HepG2 (cell line): Measurements from ENCODE around the gene TAS1R1. TPM values are rescaled to one million over a fixed set of nuclear protein-coding genes. Genes with fewer than 3 reads are reported as not detected.

Experiments
- DDIT3 ChIP-seq: sonication (generic); formaldehyde crosslinking; IDR thresholded peaks from 2 replicates; pipeline ENCODE4 v1.4.0; 2020; ENCODE audit warnings: mild to moderate bottlenecking, missing genetic modification reagents
- FOXK2 ChIP-seq: fragments of 450-650 bp; IDR thresholded peaks from 2 replicates; pipeline ENCODE4 v1.6.1; 2016
- FOXP4 ChIP-seq: sonication (generic); formaldehyde crosslinking; IDR thresholded peaks from 2 replicates; pipeline ENCODE4 v1.4.0; 2020; ENCODE audit warnings: missing genetic modification reagents
- HNRNPLL ChIP-seq: fragments of 200-400 bp; formaldehyde crosslinking; IDR thresholded peaks from 2 replicates; pipeline ENCODE4 v1.6.1; 2017; ENCODE audit warnings: mild to moderate bottlenecking, low read depth, low read length; ENCODE audit not compliant: poor library complexity, severe bottlenecking
- IKZF5 ChIP-seq: IDR thresholded peaks from 2 replicates; pipeline ENCODE4 v1.6.1; 2018; ENCODE audit warnings: missing genetic modification reagents, mild to moderate bottlenecking, missing compliant biosample characterization
- NFKBIZ ChIP-seq: IDR thresholded peaks from 2 replicates; pipeline ENCODE4 v1.6.1; 2018; ENCODE audit warnings: missing genetic modification reagents, missing compliant biosample characterization
- PBX2 ChIP-seq: IDR thresholded peaks from 2 replicates; pipeline ENCODE4 v1.6.1; 2016; ENCODE audit warnings: control low read depth
- PRDM4 ChIP-seq: sonication (generic); formaldehyde crosslinking; IDR thresholded peaks from 2 replicates; pipeline ENCODE4 v1.9.0; 2021; ENCODE audit warnings: missing genetic modification reagents, borderline replicate concordance
- RFX5 ChIP-seq: IDR thresholded peaks from 2 replicates; pipeline ENCODE4 v1.6.1; 2011; ENCODE audit warnings: low read depth, low read length, improper control_type of control experiment
- SALL2 ChIP-seq: sonication (generic); formaldehyde crosslinking; IDR thresholded peaks from 2 replicates; pipeline ENCODE4 v1.8.1; 2023; ENCODE audit warnings: mild to moderate bottlenecking, missing genetic modification reagents, inconsistent platforms
- SNAPC5 ChIP-seq: sonication (generic); formaldehyde crosslinking; IDR thresholded peaks from 2 replicates; pipeline ENCODE4 v1.8.1; 2023; ENCODE audit warnings: mild to moderate bottlenecking, missing genetic modification reagents, borderline replicate concordance
- ZNF142 ChIP-seq: sonication (generic); formaldehyde crosslinking; IDR thresholded peaks from 2 replicates; pipeline ENCODE4 v1.4.0; 2020; ENCODE audit warnings: missing genetic modification reagents
- ZNF446 ChIP-seq: sonication (generic); formaldehyde crosslinking; IDR thresholded peaks from 2 replicates; pipeline ENCODE4 v1.5.0; 2020; ENCODE audit warnings: mild to moderate bottlenecking, missing genetic modification reagents
- ZNF530 ChIP-seq: sonication (generic); formaldehyde crosslinking; IDR thresholded peaks from 2 replicates; pipeline ENCODE4 v1.5.0; 2020; ENCODE audit warnings: low read depth, mild to moderate bottlenecking, missing genetic modification reagents
- ZNF557 ChIP-seq: sonication (generic); formaldehyde crosslinking; IDR thresholded peaks from 2 replicates; pipeline ENCODE4 v1.4.0; 2020; ENCODE audit warnings: missing genetic modification reagents
- polyA plus RNA-seq, 8 experiments: library from polyadenylated mRNA; depleted of rRNA in 3 of 8; stranded (reverse) in 7 of 8; unstranded in 1 of 8; fragments of >200 nt; fragmentation: Illumina TruSeq in 4 of 8; extraction: Trizol in 4 of 8; gene quantifications; 2 replicates each; pipeline versions ENCODE4 v1.2.1 to v1.2.3, GENCODE V29; 2011 to 2016; ENCODE audit warnings: low read depth in 4 of 8, missing spikeins in 1 of 8, mixed read lengths in 1 of 8; ENCODE audit not compliant: insufficient read depth in 1 of 8
- total RNA-seq, 5 experiments: library from RNA; depleted of rRNA; stranded (reverse); fragments of >200 nt; fragmentation: Illumina TruSeq; extraction: Trizol; gene quantifications; 2 replicates each; pipeline ENCODE4 v1.2.3, GENCODE V29; 2016; ENCODE audit warnings: low read depth in 1 of 5

TAS1R1 gene
- total and polyA plus RNA-seq, 2 of the 13 experiments (the other 11 are each of a cell fraction or from before 2014, with no cell fraction given), result 1.4 to 1.6 TPM

GRCh38 chr1:6528492-6528891, 26.6 kb upstream of the TAS1R1 start (continued):
- TF ChIP-seq PRDM4 (CRISPR knock-in tag) (no peak), ZNF142 (CRISPR knock-in tag) (no peak), PBX2 (CRISPR knock-in tag) (no peak), HNRNPLL (no peak), ZNF530 (no peak), FOXK2 (no peak), ZNF557 (CRISPR knock-in tag) (no peak), RFX5 (no peak), DDIT3 (CRISPR knock-in tag) (no peak), IKZF5 (CRISPR knock-in tag) (no peak), SNAPC5 (no peak), SALL2 (no peak), ZNF446 (CRISPR knock-in tag) (no peak), FOXP4 (CRISPR knock-in tag) (no peak), NFKBIZ (no peak)
